ENCODE measurements around the gene TMPRSS6.

DNA sequence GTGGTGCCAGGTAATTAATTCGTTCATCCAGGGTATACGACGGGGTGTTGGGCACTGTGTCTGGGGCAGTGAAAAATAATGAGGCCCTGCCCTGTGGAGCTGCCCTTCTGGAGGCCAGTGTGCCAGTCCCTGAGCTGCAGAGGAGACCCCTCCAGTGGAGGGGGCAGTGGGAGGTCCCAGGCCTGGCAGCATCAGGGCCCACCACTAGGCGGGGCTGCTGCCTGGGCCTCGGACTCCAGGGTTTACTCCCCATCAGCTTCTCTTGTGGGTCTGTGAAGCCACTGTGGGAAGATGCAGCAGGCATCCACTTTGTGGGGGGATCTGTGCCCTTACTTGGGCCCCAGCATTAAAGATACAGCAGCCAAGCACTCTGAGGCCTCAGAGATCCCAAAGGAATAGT is 17.4 kb upstream of the TMPRSS6 start:
- TF ChIP-seq POLR2A (IDR thresholded peaks at IDR 0.05; ENCODE audit: low read depth): no peak
- TF ChIP-seq, protein P1, sequence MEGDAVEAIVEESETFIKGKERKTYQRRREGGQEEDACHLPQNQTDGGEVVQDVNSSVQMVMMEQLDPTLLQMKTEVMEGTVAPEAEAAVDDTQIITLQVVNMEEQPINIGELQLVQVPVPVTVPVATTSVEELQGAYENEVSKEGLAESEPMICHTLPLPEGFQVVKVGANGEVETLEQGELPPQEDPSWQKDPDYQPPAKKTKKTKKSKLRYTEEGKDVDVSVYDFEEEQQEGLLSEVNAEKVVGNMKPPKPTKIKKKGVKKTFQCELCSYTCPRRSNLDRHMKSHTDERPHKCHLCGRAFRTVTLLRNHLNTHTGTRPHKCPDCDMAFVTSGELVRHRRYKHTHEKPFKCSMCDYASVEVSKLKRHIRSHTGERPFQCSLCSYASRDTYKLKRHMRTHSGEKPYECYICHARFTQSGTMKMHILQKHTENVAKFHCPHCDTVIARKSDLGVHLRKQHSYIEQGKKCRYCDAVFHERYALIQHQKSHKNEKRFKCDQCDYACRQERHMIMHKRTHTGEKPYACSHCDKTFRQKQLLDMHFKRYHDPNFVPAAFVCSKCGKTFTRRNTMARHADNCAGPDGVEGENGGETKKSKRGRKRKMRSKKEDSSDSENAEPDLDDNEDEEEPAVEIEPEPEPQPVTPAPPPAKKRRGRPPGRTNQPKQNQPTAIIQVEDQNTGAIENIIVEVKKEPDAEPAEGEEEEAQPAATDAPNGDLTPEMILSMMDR (IDR thresholded peaks at IDR 0.05): peak in 1 of 3 experiments; percentile 6

All from esophagus muscularis mucosa (tissue), 3 donors.